GM12801 (cell line): ENCODE results near the gene CCNF.

ENCODE experiments used
- CTCF ChIP-seq: IDR thresholded peaks from one replicate; pipeline ENCODE4 v1.5.1; 2011; ENCODE audit warnings: control low read depth; ENCODE audit not compliant: insufficient read length; ENCODE audit errors: extremely low read depth

The CCNF gene

DNA sequence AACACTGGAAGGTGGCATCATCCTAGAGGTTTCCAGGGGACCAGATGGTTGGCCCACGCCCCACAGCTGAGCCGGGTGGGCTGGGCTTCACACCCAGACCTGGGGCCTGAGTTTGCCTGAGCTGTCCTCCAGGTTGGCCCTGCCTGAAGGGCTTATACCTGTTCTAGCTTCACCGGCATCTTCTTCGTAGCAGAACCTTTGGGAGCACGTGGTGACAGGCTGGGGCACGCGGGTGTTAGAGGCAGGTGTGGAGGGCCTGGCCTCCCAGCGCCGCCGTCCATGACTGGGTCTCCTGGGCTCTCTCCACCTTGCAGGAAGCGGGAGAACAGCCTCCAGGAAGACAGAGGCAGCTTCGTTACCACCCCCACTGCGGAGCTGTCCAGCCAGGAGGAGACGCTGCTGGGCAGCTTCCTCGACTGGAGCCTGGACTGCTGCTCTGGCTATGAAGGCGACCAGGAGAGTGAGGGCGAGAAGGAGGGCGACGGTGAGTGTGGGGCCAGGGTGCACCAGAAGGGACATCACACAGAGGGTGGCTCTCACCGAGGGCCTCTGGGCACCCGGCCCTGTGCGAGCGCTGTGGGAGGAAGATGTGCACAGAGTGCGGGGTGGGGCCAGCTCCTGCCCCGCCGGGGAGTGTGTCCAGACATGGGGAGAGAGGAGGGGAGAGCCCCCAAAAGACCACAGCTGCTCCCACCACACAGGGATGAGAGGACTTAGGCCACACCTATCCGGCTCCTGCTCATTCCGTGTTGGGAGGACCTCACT, 26.0 kb downstream of the CCNF start:
- no peak for TF ChIP-seq CTCF

DNA sequence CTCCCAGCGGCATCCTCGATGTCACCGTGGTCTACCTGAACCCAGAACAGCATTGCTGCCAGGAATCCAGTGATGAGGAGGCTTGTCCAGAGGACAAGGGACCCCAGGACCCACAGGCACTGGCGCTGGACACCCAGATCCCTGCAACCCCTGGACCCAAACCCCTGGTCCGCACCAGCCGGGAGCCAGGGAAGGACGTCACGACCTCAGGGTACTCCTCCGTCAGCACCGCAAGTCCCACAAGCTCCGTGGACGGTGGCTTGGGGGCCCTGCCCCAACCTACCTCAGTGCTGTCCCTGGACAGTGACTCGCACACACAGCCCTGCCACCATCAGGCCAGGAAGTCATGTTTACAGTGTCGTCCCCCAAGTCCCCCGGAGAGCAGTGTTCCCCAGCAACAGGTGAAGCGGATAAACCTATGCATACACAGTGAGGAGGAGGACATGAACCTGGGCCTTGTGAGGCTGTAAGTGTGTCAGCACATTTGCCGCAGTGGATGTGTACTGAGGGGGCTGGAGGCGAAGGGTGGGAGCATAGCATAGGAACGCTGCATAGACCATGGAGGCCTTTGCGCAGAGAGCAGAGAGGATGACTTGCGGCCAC, 27.4 kb downstream of the CCNF start:
- no peak for TF ChIP-seq CTCF

DNA sequence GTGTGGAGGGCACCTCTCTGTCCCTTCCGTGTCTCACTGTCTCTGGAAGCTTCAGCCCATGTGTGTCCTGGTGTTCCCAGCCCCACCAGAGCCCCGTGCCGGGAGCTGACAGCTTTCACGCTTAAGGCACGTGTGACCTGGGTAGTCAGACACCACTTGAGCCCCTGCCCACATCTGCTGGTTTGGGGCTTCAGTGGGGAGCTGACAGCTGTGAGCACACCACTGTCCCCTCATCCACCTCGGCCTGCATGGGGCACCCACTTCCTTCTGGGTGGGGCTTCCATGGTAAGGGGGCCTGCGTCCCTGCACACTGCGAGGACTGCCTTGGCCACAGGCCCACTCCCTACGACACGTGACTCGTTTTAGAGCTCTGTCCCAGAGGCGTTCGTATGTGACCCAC, 28.0 kb downstream of the CCNF start:
- TF ChIP-seq CTCF = no peak

DNA sequence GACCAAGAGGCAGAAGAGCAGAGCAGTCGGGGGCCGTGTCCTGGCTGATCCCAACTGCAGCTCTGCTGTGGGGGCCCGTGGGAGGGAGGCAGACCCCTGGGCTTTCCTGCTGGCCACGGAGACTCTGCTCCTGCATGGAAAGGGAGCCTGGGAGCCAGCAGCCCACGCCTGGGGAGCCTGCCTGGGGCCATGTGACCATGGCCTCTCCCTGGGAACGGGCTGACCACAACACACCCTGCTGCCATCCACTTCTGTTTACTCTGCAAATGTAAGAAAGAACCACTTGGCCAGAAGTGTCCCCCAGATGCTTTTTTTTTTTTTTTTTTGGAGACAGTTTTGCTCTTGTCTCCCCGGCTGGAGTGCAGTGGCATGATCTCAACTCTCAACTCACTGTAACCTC, 28.7 kb downstream of the CCNF start:
- no peak for TF ChIP-seq CTCF

DNA sequence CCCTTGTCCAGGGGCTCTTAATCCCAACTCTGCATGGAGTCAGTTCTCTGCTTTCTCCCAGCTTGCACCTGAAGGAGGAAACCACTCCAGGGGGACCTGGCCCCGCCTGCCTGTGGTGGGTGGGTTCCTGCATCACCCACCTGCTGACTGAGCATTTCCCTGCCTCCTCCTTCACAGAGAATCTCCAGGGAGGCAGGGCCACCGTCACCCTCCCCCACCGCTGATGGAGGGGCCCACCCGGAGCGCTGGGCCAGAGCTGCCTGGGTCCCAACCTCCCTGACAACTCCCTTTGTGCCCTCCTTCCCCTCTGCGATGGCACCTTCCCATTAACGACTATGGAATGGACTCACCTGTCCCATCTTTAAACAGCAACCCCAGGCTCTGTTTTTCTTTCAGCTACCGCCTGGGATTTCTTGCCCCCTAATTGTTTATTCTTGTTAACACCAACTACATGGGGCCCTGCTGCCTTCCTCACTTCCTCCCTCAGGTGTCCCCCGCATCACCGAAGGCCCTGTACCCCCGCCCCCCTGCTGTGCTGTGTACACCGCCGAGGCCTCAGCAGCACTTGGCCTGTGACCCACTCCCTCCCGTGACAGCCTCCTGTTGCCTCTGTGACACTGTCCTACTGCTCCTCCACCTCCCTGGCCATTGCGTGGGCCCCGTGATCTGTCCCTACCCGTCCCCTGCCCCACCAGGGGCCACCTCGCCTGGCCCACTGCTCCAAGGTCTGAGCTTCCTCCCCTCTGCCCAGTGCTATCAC, 29.8 kb downstream of the CCNF start:
- TF ChIP-seq CTCF = no peak

GRCh38 chr16:2459647-2460390, 30.6 kb downstream of the CCNF start, which contains the start of gene TEDC2:
TSS of gene TEDC2 (plus strand) at chr16:2460109. CDS start at chr16:2460145, 36 bp downstream.
- TF ChIP-seq CTCF = no peak

DNA sequence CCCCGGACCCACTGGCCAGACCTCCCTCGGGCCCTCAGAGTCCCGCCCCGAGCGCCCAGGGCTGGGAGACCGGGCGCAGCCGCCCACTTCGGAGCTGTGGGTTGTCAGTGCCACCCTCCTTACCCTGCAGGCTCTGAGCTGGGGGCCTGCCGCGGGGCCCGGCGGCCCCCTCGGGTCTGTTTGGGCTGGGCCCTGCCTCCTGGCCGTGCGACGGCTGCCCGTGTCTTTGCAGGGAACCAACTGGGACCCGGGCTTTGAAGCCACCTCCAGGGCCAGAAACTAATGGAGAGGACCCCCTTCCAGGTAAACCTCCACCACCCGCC, 31.1 kb downstream of the CCNF start:
- no peak for TF ChIP-seq CTCF
